Measurements from ENCODE around the gene TMEM219. TPM values are rescaled to one million over a fixed set of nuclear protein-coding genes. Genes with fewer than 3 reads are reported as not detected.

TMEM219 gene
- total and polyA plus RNA-seq, 2 of the 8 experiments (the other 6 are each of a cell fraction or from before 2014, with no cell fraction given) = 60.2 to 116 TPM

- Histone ChIP-seq H3K27me3 (replicated peaks in 1 of 4; ENCODE audit: control insufficient read depth in 3 of 4, extremely low read depth in 1 of 4, insufficient read depth in 3 of 4, low read length in 3 of 4) (no peaks in the 10 kb centered on the region), H4K8ac (ENCODE audit: extremely low read depth, insufficient read depth, low read length) (no peak overlapping the region), H2AFZ (ENCODE audit: low read length) (no peak overlapping the region), H3K4me1 (replicated peaks in 1 of 4; ENCODE audit: control insufficient read depth in 3 of 4, insufficient read depth in 4 of 4, low read length in 3 of 4) (peaks cover 0 to 8% (median 3%) of the 10 kb centered on the region in 4 experiments; a peak in 4 of 7 replicates), H4K5ac (ENCODE audit: insufficient read length, low read depth, low read length) (no peak overlapping the region), H2BK12ac (ENCODE audit: low read depth, low read length) (no peak overlapping the region), H3K79me1 (ENCODE audit: low read depth, low read length) (peaks cover 3% of the 10 kb centered on the region; the same call in 1 of the 2 replicates), H3K23me2 (ENCODE audit: low read depth, low read length) (peaks cover 9% of the 10 kb centered on the region; the same call in 1 of the 2 replicates), H3K14ac (ENCODE audit: insufficient read length) (no peak overlapping the region), H4K20me1 (replicated peaks in 1 of 2; ENCODE audit: control insufficient read depth in 1 of 2, insufficient read depth in 2 of 2, low read length in 2 of 2) (no peaks in the 10 kb centered on the region), H2BK20ac (ENCODE audit: low read length) (no peak overlapping the region), H2BK120ac (replicated peaks; ENCODE audit: low read depth, low read length) (no peak overlapping the region), H2BK15ac (ENCODE audit: low read length) (no peak overlapping the region), H3K36me3 (ENCODE audit: control insufficient read depth in 2 of 4, insufficient read depth in 4 of 4, low read length in 3 of 4) (peaks cover 0 to 22% (median 3%) of the 10 kb centered on the region in 4 experiments; a peak in 6 of 8 replicates), H3K18ac (ENCODE audit: extremely low read depth, low read length) (no peak overlapping the region), H3K9ac (replicated peaks in 1 of 4; ENCODE audit: extremely low read depth in 1 of 4, low read depth in 3 of 4, low read length in 3 of 4) (no peak overlapping the region; a peak in 1 of 7 replicates), H3K27ac (ENCODE audit: low read depth, low read length) (no peak overlapping the region), H3K4ac (replicated peaks; ENCODE audit: insufficient read length, low read depth, low read length) (no peak overlapping the region), H2AK5ac (ENCODE audit: low read depth, low read length) (peak overlapping the region; percentile 44; the same call in 1 of the 2 replicates), H3K9me3 (ENCODE audit: insufficient read depth in 2 of 2, low read depth in 1 of 2, low read length in 1 of 2) (no peaks in the 10 kb centered on the region), H3K4me2 (ENCODE audit: insufficient read depth in 1 of 2, low read depth in 2 of 2, low read length in 2 of 2) (peak overlapping the region in 1 of 2 experiments; percentile 78; a peak in 2 of 4 replicates), H3K79me2 (ENCODE audit: control insufficient read depth in 1 of 2, insufficient read depth in 2 of 2, low read length in 2 of 2) (peaks cover 0 to 7% of the 10 kb centered on the region in 2 experiments; a peak in 1 of 4 replicates), H4K91ac (replicated peaks; ENCODE audit: insufficient read length, low read length) (no peak overlapping the region), H3K23ac (ENCODE audit: insufficient read length) (no peak overlapping the region), H2BK5ac (ENCODE audit: low read depth, low read length) (no peak overlapping the region), H3K4me3 (ENCODE audit: extremely low read depth in 1 of 4, insufficient read depth in 2 of 4, low read depth in 3 of 4, low read length in 4 of 4) (peak overlapping the region; percentile 75 to 91 (median 80); a peak in 5 of 8 replicates), H3K56ac (replicated peaks; ENCODE audit: insufficient read length, low read depth, low read length) (no peak overlapping the region)
- DNase-seq (ENCODE audit: low read depth in 1 of 2, low spot score in 2 of 2) (no peak), FAIRE-seq (no peak)
- ChIA-PET CTCF (ENCODE audit: partially characterized antibody) (interaction anchor here (0.9 to 2.5 kb wide), 5 partner anchors 10 to 37 kb away, joined by 3 to 9 read pairs (median 3); partner anchors contain the start of genes C16orf92 and TLCD3B), POLR2A (ENCODE audit: partially characterized antibody) (interaction anchor here (0.7 to 5.5 kb wide), 15 partner anchors 11 to 204 kb away, joined by 3 to 34 read pairs (median 4); partner anchors contain the start of genes ASPHD1, C16orf92, CDIPT and DOC2A)
- 83% methylated on average over 8 of the region's 9 CpGs; no CpG with 5 or more reads in 1 of the 2 experiments for WGBS, 2 experiments (ENCODE audit: extremely low coverage in 1 of 2, insufficient coverage in 1 of 2, insufficient read length in 1 of 2, insufficient replicate concordance in 2 of 2, low coverage in 1 of 2, low lambda C conversion rate in 2 of 2, missing lambda C conversion rate in 1 of 2)
- TF ChIP-seq POLR2AphosphoS5 (IDR thresholded peaks at IDR 0.05; ENCODE audit: low read depth, low read length) (no peak), TEAD4 (IDR thresholded peaks at IDR 0.05; ENCODE audit: low read depth, low read length) (no peak), PHF8 (conservative IDR thresholded peaks at IDR 0.05; ENCODE audit: low read depth, low read length) (no peak), ASH2L (IDR thresholded peaks at IDR 0.05; ENCODE audit: low read length) (no peak), CBX8 (IDR thresholded peaks at IDR 0.05; ENCODE audit: borderline replicate concordance, low read depth, low read length) (no peak), USF2 (IDR thresholded peaks at IDR 0.05; ENCODE audit: low read length) (no peak), GTF2F1 (IDR thresholded peaks at IDR 0.05; ENCODE audit: borderline replicate concordance, low read depth, low read length) (no peak), HDAC2 (IDR thresholded peaks at IDR 0.05; ENCODE audit: borderline replicate concordance in 1 of 2, low read depth in 2 of 2, low read length in 2 of 2) (no peak), POLR2A (IDR thresholded peaks at IDR 0.05; ENCODE audit: control extremely low read depth in 1 of 2, low read depth in 2 of 2, low read length in 2 of 2) (no peak), CREB1 (IDR thresholded peaks at IDR 0.05) (no peak), RFX5 (IDR thresholded peaks at IDR 0.05; ENCODE audit: borderline replicate concordance, low read depth, low read length) (no peak), TBP (IDR thresholded peaks at IDR 0.05; ENCODE audit: low read depth, low read length) (no peak)
These were observed 32.2 kb downstream of the TMEM219 start for GRCh38 chr16:29993903-29994599.

Data from H1 (cell line).